ENCODE results near the gene ROPN1B. TPM values are rescaled to one million over a fixed set of nuclear protein-coding genes. Genes with fewer than 3 reads are reported as not detected.
A peak's percentile ranks its signal among the peaks of the same experiment; 100 is the strongest.
"Not testable (repeated sequence)": the region's sequence is repeated elsewhere in the genome, so short reads cannot be mapped to it uniquely, and the experiment has no call there.

The ROPN1B gene
- total RNA-seq, 2 experiments from 2014 or later, result not detected

DNA sequence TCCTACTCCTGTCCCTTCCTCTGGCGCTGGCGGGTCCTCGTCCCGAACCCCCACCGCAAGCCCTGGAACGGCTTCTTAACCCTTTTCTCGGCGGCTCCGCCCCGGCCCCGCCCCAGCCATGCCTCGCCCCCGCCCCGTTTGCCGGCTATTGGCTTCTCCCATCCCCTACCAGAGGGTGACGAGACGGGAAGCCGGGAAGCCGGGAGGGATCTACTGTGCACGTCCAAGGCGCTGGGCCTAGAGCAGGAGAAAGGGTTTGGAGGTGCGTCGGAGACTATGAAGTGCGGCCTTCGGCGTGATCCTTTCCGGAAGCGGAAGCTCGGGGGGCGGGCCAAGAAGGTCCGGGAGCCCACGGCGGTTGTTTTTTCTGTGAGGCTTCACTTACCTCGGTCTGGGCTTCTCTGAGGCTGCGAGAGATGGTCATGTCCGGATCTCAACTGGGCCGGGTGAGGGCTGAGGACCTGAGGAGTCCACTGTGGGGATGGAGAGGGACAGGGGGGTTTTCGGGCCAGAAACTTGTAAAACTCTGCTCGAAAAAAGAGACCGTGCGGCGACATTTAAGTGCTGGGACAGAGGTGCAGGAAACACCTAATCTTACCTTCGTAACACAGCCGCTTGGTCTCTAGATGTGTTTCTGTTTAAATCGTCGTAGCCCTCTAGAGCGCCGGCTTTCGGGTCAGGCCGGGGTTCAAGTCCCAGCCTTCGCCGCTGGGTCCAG is 21.4 kb downstream of the ROPN1B start:
- Mint-ChIP-seq H3K27ac (peak overlapping the region; percentile 91), H3K4me1 (ENCODE audit: low read depth) (peaks cover 3% of the 10 kb centered on the region), H3K9me3 (no peaks in the 10 kb centered on the region), H3K36me3 (ENCODE audit: low read depth) (peaks cover 3% of the 10 kb centered on the region), H3K27me3 (ENCODE audit: low read depth) (peaks cover 9% of the 10 kb centered on the region), H3K4me3 (peak overlapping the region; percentile 93)
- CTCF ChIA-PET, result no interaction called here
- intact Hi-C loops (cut with micrococcal nuclease), result loop anchor here (1.0 to 2.0 kb wide), 2 partner anchors 74 to 94 kb away; partner anchors contain the start of gene SLC41A3
- peak; percentile 71 for DNase-seq

DNA sequence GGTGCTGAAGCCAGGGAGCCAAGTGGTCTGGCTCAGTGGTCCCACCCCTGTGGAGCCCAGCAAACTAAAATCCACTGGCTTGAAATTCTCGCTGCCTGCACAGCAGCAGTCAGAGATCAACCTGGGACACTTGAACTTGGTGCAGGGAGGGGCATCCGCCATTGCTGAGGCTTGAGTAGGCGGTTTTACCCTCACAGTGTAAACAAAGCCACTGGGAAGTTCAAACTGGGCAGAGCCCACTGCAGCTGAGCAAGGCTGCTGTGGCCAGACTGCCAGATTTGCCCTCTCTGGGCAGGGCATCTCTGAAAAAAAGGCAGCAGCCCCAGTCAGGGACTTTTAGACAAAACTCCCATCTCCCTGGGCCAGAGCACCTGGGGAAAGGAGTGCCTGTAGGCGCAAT is 27.8 kb downstream of the ROPN1B start:
- peaks cover 14% of the 10 kb centered on the region for H3K9me3 Mint-ChIP-seq
- H3K27ac Mint-ChIP-seq; H3K4me1 Mint-ChIP-seq (ENCODE audit: low read depth); H3K27me3 Mint-ChIP-seq (ENCODE audit: low read depth); DNase-seq; intact Hi-C loops (cut with micrococcal nuclease); H3K36me3 Mint-ChIP-seq (ENCODE audit: low read depth); H3K4me3 Mint-ChIP-seq; CTCF ChIA-PET: not testable (repeated sequence)

GRCh38 chr3:126002189-126002588 is 33.2 kb downstream of the ROPN1B start:
- peaks cover 19% of the 10 kb centered on the region for H3K9me3 Mint-ChIP-seq
- CTCF ChIA-PET, result no interaction called here
- intact Hi-C loops (cut with micrococcal nuclease), result no loop called here
- H3K4me3 Mint-ChIP-seq, result no peak overlapping the region
- no peak overlapping the region for H3K27ac Mint-ChIP-seq
- H3K27me3 Mint-ChIP-seq (ENCODE audit: low read depth), result no peaks in the 10 kb centered on the region
- no peak for DNase-seq
- H3K4me1 Mint-ChIP-seq (ENCODE audit: low read depth), result no peaks in the 10 kb centered on the region
- peaks cover 11% of the 10 kb centered on the region for H3K36me3 Mint-ChIP-seq (ENCODE audit: low read depth)

DNA sequence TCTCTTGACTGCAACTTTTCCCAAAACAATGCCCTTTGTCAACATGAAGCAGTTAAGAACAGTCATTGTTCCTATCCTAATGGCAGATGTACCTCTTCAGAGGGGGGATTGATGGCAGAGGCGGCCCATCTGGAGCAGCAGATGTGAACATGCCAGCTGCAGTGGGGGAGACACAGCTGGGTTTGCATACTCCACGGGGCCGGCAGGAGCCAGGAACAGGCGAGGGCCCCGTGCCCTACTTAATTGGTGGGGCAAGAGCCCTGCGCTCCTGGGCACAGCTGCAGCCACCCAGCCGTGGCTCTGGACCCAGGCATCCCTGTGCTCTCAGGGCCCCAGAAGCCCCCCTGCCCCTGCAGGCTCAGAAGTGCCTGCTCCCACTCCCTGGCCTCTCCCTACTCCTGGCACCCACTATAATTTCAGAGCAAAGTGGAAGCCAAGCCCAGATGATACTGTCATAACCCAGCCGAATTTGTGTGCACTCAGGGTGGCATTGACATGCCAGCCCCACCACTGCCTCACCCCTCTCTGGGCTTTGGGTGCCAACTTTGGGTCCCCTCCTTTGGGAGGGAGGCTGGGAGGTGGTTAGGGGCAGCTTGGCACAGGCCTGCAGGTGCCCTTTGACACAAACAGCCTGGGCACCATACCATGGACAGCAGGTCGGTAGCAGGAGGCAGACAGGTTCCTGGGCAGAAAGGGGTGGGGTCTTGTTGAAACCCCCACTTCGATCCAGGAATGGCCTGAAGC is 34.6 kb downstream of the ROPN1B start:
- Mint-ChIP-seq H3K4me3 (no peak overlapping the region), H3K27ac (no peak overlapping the region), H3K9me3 (peaks cover 19% of the 10 kb centered on the region), H3K36me3 (ENCODE audit: low read depth) (peaks cover 20% of the 10 kb centered on the region), H3K4me1 (ENCODE audit: low read depth) (no peaks in the 10 kb centered on the region), H3K27me3 (ENCODE audit: low read depth) (no peaks in the 10 kb centered on the region)
- CTCF ChIA-PET, result interaction anchor here (0.7 kb wide), 1 partner anchor 262 kb away, joined by 3 read pairs; no protein-coding TSS in a partner anchor
- no peak for DNase-seq
- intact Hi-C loops (cut with micrococcal nuclease), result no loop called here

GRCh38 chr3:126004217-126004616 is 35.2 kb downstream of the ROPN1B start:
- Mint-ChIP-seq H3K27me3 (ENCODE audit: low read depth) (no peaks in the 10 kb centered on the region), H3K36me3 (ENCODE audit: low read depth) (peaks cover 26% of the 10 kb centered on the region), H3K9me3 (peaks cover 18% of the 10 kb centered on the region), H3K4me1 (ENCODE audit: low read depth) (no peaks in the 10 kb centered on the region), H3K4me3 (no peak overlapping the region), H3K27ac (no peak overlapping the region)
- CTCF ChIA-PET, result no interaction called here
- intact Hi-C loops (cut with micrococcal nuclease), result no loop called here
- no peak for DNase-seq

DNA sequence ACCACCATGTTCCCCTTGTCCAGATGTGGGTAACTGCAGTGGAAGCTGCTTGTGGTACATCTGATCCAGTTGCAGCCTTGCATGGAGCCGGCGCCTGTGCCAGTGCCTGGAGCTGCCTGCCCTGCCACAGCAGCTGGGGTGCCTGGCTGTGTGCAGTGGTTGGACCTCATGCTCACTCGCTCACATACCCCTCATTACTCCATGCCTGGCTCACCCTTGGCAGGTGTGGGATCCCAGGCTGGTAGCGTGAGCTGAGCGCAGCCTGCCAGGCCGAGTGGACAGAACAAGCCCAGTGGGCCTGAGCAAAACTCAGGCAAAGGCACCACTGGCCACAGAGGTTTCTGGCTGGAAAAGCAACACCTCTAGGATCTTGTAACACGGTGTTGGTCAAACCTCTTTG is 35.7 kb downstream of the ROPN1B start:
- no peak for DNase-seq
- CTCF ChIA-PET, result no interaction called here
- Mint-ChIP-seq H3K36me3 (ENCODE audit: low read depth) (peaks cover 26% of the 10 kb centered on the region), H3K9me3 (peaks cover 18% of the 10 kb centered on the region), H3K27ac (no peak overlapping the region), H3K4me3 (no peak overlapping the region), H3K4me1 (ENCODE audit: low read depth) (no peaks in the 10 kb centered on the region), H3K27me3 (ENCODE audit: low read depth) (no peaks in the 10 kb centered on the region)
- intact Hi-C loops (cut with micrococcal nuclease), result no loop called here

DNA sequence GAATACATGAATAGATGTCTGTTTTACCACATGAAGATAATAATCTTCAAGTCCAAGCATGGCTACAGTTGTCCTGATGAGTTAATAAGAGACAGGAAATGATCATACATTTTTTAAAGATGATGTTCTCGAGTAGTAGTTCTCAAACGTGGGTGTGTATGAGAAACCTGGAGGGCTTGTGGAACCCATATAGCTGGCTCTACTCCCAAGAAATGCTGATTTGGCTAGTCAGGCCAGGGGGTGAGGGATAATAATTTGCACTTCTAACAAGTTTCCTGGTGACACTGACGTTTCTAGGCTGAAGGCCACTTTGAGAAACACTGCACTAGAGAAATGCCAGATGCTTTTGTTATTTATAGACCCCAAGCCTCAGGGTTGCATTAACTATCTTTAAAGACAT is 37.0 kb downstream of the ROPN1B start:
- Mint-ChIP-seq H3K4me3 (no peak overlapping the region), H3K9me3 (peaks cover 12% of the 10 kb centered on the region), H3K36me3 (ENCODE audit: low read depth) (peaks cover 33% of the 10 kb centered on the region), H3K27me3 (ENCODE audit: low read depth) (no peaks in the 10 kb centered on the region), H3K4me1 (ENCODE audit: low read depth) (no peaks in the 10 kb centered on the region), H3K27ac (no peak overlapping the region)
- DNase-seq, result no peak
- intact Hi-C loops (cut with micrococcal nuclease), result no loop called here
- CTCF ChIA-PET, result no interaction called here

DNA sequence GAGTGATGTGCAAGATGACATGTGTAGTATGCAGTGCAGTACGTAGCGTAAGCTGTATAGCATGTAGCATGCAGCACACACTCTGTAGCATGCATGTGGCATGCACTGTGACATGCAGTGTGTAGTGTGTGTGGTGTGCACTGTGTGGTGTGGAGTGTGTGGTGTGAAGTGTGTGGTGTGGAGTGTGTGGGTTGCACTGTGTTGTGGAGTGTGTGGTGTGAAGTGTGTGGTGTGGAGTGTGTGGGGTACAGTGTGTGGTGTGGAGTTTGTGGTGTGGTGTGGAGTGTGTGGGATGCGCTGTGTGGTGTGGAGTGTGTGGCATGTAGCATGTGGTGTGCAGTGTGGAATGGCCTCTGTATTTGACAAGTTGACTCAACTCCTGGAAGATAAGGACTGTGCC is 39.2 kb downstream of the ROPN1B start:
- Mint-ChIP-seq H3K4me1 (ENCODE audit: low read depth) (no peaks in the 10 kb centered on the region), H3K4me3 (no peak overlapping the region), H3K27ac (no peak overlapping the region), H3K9me3 (no peaks in the 10 kb centered on the region), H3K36me3 (ENCODE audit: low read depth) (peaks cover 54% of the 10 kb centered on the region), H3K27me3 (ENCODE audit: low read depth) (no peaks in the 10 kb centered on the region)
- CTCF ChIA-PET, result no interaction called here
- no peak for DNase-seq
- intact Hi-C loops (cut with micrococcal nuclease), result no loop called here

- no peaks in the 10 kb centered on the region for H3K9me3 Mint-ChIP-seq
- no peaks in the 10 kb centered on the region for H3K4me1 Mint-ChIP-seq (ENCODE audit: low read depth)
- H3K27me3 Mint-ChIP-seq (ENCODE audit: low read depth), result no peaks in the 10 kb centered on the region
- no peak for DNase-seq
- H3K36me3 Mint-ChIP-seq (ENCODE audit: low read depth), result peaks cover 60% of the 10 kb centered on the region
- CTCF ChIA-PET, result no interaction called here
- no peak overlapping the region for H3K27ac Mint-ChIP-seq
- H3K4me3 Mint-ChIP-seq, result no peak overlapping the region
- intact Hi-C loops (cut with micrococcal nuclease), result no loop called here
These were observed 40.2 kb downstream of the ROPN1B start for GRCh38 chr3:126009181-126009580.

- no peak overlapping the region for H3K4me3 Mint-ChIP-seq
- H3K36me3 Mint-ChIP-seq (ENCODE audit: low read depth), result peaks cover 43% of the 10 kb centered on the region
- H3K27me3 Mint-ChIP-seq (ENCODE audit: low read depth), result no peaks in the 10 kb centered on the region
- H3K27ac Mint-ChIP-seq, result no peak overlapping the region
- H3K4me1 Mint-ChIP-seq (ENCODE audit: low read depth), result no peaks in the 10 kb centered on the region
- intact Hi-C loops (cut with micrococcal nuclease), result no loop called here
- CTCF ChIA-PET, result interaction anchor here (0.6 kb wide), 1 partner anchor 904 kb away, joined by 3 read pairs; no protein-coding TSS in a partner anchor
- no peaks in the 10 kb centered on the region for H3K9me3 Mint-ChIP-seq
- DNase-seq, result no peak
These were observed 44.8 kb downstream of the ROPN1B start for GRCh38 chr3:126013751-126014156.

DNA sequence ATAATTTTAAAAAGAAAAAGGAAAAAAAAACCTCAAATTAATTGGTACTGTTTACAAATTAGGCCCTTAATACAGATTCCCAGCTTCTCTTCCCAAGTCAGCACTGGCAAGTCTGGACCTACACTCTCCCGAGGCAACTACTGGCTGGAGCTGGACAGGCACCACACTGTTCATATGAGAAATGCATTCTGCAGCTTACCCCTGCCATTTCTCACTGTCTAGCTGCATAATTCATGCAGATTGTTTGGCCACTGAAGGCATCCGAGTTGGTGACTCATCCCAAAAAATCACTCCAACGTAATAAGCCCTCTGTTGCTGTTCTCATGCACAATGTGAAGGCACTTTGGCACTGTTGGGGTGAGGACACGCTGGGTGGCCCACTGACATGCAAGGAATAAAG is 45.3 kb downstream of the ROPN1B start:
- H3K27me3 Mint-ChIP-seq (ENCODE audit: low read depth), result no peaks in the 10 kb centered on the region
- peaks cover 39% of the 10 kb centered on the region for H3K36me3 Mint-ChIP-seq (ENCODE audit: low read depth)
- no peaks in the 10 kb centered on the region for H3K4me1 Mint-ChIP-seq (ENCODE audit: low read depth)
- intact Hi-C loops (cut with micrococcal nuclease), result no loop called here
- no peak for DNase-seq
- no peaks in the 10 kb centered on the region for H3K9me3 Mint-ChIP-seq
- CTCF ChIA-PET, result no interaction called here
- no peak overlapping the region for H3K27ac Mint-ChIP-seq
- no peak overlapping the region for H3K4me3 Mint-ChIP-seq

GRCh38 chr3:126015075-126015474 is 46.1 kb downstream of the ROPN1B start:
- Mint-ChIP-seq H3K27ac (no peak overlapping the region), H3K27me3 (ENCODE audit: low read depth) (no peaks in the 10 kb centered on the region), H3K4me3 (no peak overlapping the region), H3K9me3 (no peaks in the 10 kb centered on the region), H3K36me3 (ENCODE audit: low read depth) (peaks cover 37% of the 10 kb centered on the region), H3K4me1 (ENCODE audit: low read depth) (no peaks in the 10 kb centered on the region)
- intact Hi-C loops (cut with micrococcal nuclease), result no loop called here
- no peak for DNase-seq
- CTCF ChIA-PET, result no interaction called here

DNA sequence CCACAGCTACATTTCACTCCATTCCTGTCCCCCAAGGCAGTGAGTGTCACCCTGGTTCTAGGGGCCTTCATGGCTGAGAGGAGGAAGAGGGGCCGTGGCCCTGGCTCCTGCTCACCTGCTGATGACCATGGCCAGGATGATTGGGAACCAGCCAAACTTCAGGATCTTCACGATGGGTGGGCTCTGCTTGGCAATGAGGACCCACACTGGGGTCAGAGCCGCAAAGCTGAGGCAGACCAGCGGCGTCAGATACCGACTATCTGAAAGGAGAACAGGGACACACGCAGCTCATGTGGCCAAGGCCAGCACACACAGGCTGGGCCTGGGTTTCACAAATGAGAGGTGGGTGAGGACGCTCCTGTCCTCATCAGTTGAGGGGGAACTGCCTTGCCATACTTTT is 47.6 kb downstream of the ROPN1B start:
- H3K36me3 Mint-ChIP-seq (ENCODE audit: low read depth), result peaks cover 26% of the 10 kb centered on the region

More for the DNA sequence above, 47.6 kb downstream of the ROPN1B start:
- CTCF ChIA-PET, result no interaction called here
- Mint-ChIP-seq H3K9me3 (no peaks in the 10 kb centered on the region), H3K27ac (no peak overlapping the region), H3K4me3 (no peak overlapping the region), H3K4me1 (ENCODE audit: low read depth) (no peaks in the 10 kb centered on the region), H3K27me3 (ENCODE audit: low read depth) (no peaks in the 10 kb centered on the region)
- intact Hi-C loops (cut with micrococcal nuclease), result no loop called here
- no peak for DNase-seq

All from activated naive CD4-positive, alpha-beta T cell treated with anti-CD3 and anti-CD28 coated beads for 36 hours (primary cell).